Right atrium auricular region (tissue), 2 donors: ENCODE data around the gene MS4A2. TPM values are rescaled to one million over a fixed set of nuclear protein-coding genes. Genes with fewer than 3 reads are reported as not detected.

Experiments used
- DNase-seq: peaks from one replicate; pipeline ENCODE4 v3.0.0-alpha.2; 2019; ENCODE audit warnings: low spot score
- H3K27ac ChIP-seq, 2 donors: fragments of 200-600 bp; sonication (generic); 1 replicate in 1 of 2; 2 replicates in 1 of 2; pipeline ENCODE4 v1.5.1; 2016 to 2019
- H3K27me3 ChIP-seq, 2 donors: fragments of 200-600 bp; sonication (generic); one replicate each; pipeline versions ENCODE4 v1.5.1 to v1.6.0; 2017 to 2019
- H3K36me3 ChIP-seq: fragments of 200-600 bp; sonication (generic); one replicate; pipeline ENCODE4 v1.5.1; 2016
- H3K4me1 ChIP-seq, 2 donors: fragments of 200-600 bp; sonication (generic); one replicate each; pipeline versions ENCODE4 v1.5.1 to v1.6.0; 2017 to 2019
- H3K4me3 ChIP-seq, 2 donors: fragments of 200-600 bp; sonication (generic); 1 replicate in 1 of 2; 2 replicates in 1 of 2; pipeline ENCODE4 v1.5.1; 2017 to 2019; ENCODE audit warnings: mild to moderate bottlenecking in 1 of 2, moderate library complexity in 1 of 2
- H3K9me3 ChIP-seq, 2 donors: fragments of 200-600 bp; sonication (generic); one replicate each; pipeline ENCODE4 v1.5.1; 2019
- total RNA-seq, 2 donors: library from RNA; depleted of rRNA; stranded (reverse); fragments of >200 nt; gene quantifications; one replicate each; pipeline ENCODE4 v1.1.0, GENCODE V29; 2016
- TF ChIP-seq, protein P1 (sequence below), 2 donors: fragments of 200-600 bp; sonication (generic); IDR thresholded peaks; one replicate each; pipeline ENCODE4 v1.5.1; 2019; ENCODE audit warnings: antibody characterized with exemption in 2 of 2

MS4A2 gene
- total RNA-seq, 2 donors from 2014 or later: 0.93 TPM; not detected in 1

- TF ChIP-seq, protein P1, sequence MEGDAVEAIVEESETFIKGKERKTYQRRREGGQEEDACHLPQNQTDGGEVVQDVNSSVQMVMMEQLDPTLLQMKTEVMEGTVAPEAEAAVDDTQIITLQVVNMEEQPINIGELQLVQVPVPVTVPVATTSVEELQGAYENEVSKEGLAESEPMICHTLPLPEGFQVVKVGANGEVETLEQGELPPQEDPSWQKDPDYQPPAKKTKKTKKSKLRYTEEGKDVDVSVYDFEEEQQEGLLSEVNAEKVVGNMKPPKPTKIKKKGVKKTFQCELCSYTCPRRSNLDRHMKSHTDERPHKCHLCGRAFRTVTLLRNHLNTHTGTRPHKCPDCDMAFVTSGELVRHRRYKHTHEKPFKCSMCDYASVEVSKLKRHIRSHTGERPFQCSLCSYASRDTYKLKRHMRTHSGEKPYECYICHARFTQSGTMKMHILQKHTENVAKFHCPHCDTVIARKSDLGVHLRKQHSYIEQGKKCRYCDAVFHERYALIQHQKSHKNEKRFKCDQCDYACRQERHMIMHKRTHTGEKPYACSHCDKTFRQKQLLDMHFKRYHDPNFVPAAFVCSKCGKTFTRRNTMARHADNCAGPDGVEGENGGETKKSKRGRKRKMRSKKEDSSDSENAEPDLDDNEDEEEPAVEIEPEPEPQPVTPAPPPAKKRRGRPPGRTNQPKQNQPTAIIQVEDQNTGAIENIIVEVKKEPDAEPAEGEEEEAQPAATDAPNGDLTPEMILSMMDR (IDR thresholded peaks at IDR 0.05): no peak
- DNase-seq: no peak
- H3K9me3 ChIP-seq: no peaks in the 10 kb centered on the region
- H3K27ac ChIP-seq: no peak overlapping the region
- H3K4me3 ChIP-seq: no peak overlapping the region
- H3K4me1 ChIP-seq: no peaks in the 10 kb centered on the region
- no peaks in the 10 kb centered on the region for H3K27me3 ChIP-seq
- no peaks in the 10 kb centered on the region for H3K36me3 ChIP-seq
Observed at GRCh38 chr11:60111793-60112192, 23.3 kb downstream of the MS4A2 start.

DNA sequence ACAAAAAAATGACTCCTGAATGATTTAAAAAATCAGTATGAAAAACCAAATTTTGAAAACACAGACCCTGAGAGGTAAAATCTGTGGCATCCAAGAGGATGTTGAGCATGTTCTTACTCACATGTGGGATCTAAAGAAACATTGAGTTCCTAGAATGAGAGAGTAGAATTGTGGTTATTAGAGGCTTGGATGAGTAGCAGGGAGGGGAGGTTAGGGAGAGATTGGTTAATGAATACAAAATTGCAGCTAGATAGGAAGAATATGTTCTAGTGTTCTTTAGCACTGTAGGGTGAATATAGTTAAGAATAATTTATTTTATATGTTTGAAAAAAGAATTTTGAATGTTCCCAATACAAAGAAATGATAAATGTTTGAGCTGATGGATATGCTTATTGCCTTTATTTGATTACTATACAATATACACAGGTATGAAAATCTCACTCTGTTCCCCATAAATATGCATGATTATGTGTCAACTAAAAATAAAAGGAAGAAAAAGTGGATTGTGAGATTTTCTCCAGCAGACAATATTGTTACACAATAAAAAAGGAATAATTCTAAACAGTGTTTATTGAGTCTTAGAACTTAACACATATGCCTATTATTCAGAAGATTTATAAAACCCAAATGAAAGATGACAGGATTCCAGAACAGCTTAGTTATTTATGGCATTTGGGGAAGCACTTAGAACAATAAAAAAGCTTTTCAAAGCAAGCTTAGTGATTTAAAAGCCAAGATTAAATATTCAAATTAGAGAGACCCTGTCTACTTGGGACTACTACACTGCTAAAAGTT, 28.7 kb downstream of the MS4A2 start:
- no peak overlapping the region for H3K4me3 ChIP-seq
- no peak overlapping the region for H3K27ac ChIP-seq
- H3K4me1 ChIP-seq: no peaks in the 10 kb centered on the region
- TF ChIP-seq, protein P1 (IDR thresholded peaks at IDR 0.05): no peak
- DNase-seq: no peak
- no peaks in the 10 kb centered on the region for H3K9me3 ChIP-seq
- no peaks in the 10 kb centered on the region for H3K27me3 ChIP-seq
- no peaks in the 10 kb centered on the region for H3K36me3 ChIP-seq

DNA sequence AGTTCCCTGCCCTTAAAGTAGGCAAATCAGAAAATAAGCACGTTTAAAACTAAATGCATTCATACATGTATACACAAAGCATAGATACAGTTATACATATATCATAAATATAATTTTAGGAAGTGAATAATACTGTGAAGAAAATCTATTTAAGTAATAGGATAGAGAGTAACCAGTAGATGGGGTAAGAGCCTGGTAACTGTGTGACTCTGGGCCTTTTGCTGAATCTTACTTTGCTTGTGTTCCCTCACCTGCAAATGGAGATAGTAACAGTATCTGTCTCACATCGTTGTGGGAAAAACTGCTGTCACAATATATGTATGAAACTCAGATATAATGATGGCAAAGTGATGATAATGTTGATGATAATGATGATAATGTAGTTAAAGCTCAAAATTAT, 29.9 kb downstream of the MS4A2 start:
- no peak overlapping the region for H3K27ac ChIP-seq
- H3K36me3 ChIP-seq: no peaks in the 10 kb centered on the region
- TF ChIP-seq, protein P1 (IDR thresholded peaks at IDR 0.05): no peak
- no peaks in the 10 kb centered on the region for H3K9me3 ChIP-seq
- no peaks in the 10 kb centered on the region for H3K4me1 ChIP-seq
- H3K4me3 ChIP-seq: no peak overlapping the region
- no peaks in the 10 kb centered on the region for H3K27me3 ChIP-seq
- no peak for DNase-seq

GRCh38 chr11:60119710-60120109, 31.2 kb downstream of the MS4A2 start:
- Histone ChIP-seq H3K27me3 (no peaks in the 10 kb centered on the region), H3K4me3 (no peak overlapping the region), H3K4me1 (no peaks in the 10 kb centered on the region), H3K27ac (no peak overlapping the region), H3K9me3 (no peaks in the 10 kb centered on the region), H3K36me3 (no peaks in the 10 kb centered on the region)
- DNase-seq: no peak
- TF ChIP-seq, protein P1 (IDR thresholded peaks at IDR 0.05): no peak

DNA sequence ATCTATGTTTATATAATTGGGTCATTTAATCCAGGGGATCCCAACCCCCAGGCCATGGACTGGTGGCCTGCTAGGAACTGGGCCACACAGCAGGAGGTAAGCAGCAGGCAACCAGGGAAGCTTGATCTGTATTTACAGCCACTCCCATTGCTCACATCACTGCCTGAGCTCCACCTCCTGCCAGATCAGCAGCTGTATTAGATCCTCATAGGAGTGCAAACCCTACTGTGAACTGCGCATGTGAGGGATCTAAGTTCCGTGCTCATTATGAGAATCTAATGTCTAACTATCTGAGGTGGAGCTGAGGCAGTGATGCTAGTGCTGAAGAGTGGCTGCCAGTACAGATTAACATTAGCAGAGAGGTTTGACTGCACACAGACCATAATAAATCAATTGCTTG, 32.8 kb downstream of the MS4A2 start:
- H3K4me3 ChIP-seq: no peak overlapping the region
- no peak for DNase-seq
- H3K36me3 ChIP-seq: no peaks in the 10 kb centered on the region
- H3K4me1 ChIP-seq: no peaks in the 10 kb centered on the region
- H3K27me3 ChIP-seq: no peaks in the 10 kb centered on the region
- TF ChIP-seq, protein P1 (IDR thresholded peaks at IDR 0.05): no peak
- H3K27ac ChIP-seq: no peak overlapping the region
- no peaks in the 10 kb centered on the region for H3K9me3 ChIP-seq
